ENCODE data around the gene FAM131C. TPM values are rescaled to one million over a fixed set of nuclear protein-coding genes. Genes with fewer than 3 reads are reported as not detected.

Gene FAM131C
- total and polyA plus RNA-seq, 8 donors = 0.35 to 0.37 TPM; not detected in 6

DNA sequence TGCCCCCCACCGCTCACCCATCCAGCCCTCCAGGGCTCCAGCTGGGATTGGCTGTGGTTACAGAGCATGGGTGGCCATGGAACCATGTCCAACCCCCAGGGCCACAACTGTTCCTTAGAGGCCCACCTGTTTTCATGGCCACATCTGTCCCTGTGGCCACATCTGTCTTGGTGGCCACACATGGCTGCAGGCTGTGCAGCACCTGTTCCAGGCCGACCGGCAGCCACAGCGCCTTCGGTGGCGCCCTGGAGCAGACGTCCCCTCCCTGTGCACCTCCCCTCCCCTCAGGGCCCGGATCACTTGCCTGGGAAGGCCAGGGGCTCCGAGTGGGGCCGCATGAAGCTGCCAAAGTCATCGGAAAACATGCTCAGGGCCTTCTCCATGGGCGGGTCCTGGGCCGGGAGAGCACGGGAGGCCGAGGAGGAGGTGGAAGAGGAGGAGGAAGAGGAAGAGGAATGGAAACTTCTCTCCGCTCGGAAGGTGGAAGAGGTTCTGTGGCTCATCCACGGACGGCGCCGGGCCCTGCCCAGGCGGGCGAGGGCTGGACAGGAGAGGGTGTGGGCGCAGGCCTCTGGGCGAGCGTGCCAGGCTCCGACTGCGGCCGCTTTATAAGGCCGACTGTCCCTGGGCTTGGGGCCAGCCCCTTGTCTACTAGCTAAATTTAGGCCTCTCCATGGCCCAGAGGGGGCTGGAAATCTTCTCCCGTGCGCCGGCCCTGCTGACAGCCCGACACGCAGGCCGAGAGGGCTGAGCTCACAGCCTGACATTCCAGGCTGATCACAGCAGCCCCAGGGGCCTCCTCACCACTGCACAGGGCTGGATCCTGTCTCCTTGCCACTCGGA lies 55.8 kb downstream of the FAM131C start, which contains the start of gene HSPB7:
Gene HSPB7, minus strand, starts transcription at position 583 of the 843 bp plus-strand sequence. Its CDS starts 80 bp downstream, at position 503.
- TF ChIP-seq POLR2AphosphoS5 (IDR thresholded peaks at IDR 0.05) = peak; percentile 51 to 86 (median 84)
- TF ChIP-seq, protein P1, sequence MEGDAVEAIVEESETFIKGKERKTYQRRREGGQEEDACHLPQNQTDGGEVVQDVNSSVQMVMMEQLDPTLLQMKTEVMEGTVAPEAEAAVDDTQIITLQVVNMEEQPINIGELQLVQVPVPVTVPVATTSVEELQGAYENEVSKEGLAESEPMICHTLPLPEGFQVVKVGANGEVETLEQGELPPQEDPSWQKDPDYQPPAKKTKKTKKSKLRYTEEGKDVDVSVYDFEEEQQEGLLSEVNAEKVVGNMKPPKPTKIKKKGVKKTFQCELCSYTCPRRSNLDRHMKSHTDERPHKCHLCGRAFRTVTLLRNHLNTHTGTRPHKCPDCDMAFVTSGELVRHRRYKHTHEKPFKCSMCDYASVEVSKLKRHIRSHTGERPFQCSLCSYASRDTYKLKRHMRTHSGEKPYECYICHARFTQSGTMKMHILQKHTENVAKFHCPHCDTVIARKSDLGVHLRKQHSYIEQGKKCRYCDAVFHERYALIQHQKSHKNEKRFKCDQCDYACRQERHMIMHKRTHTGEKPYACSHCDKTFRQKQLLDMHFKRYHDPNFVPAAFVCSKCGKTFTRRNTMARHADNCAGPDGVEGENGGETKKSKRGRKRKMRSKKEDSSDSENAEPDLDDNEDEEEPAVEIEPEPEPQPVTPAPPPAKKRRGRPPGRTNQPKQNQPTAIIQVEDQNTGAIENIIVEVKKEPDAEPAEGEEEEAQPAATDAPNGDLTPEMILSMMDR (IDR thresholded peaks at IDR 0.05) = no peak
- TF ChIP-seq POLR2A (IDR thresholded peaks at IDR 0.05) = no peak
- TF ChIP-seq EP300 (IDR thresholded peaks at IDR 0.05) = peak; percentile 58
- Histone ChIP-seq H3K36me3 (no peaks in the 10 kb centered on the region), H3K4me3 (peak within 1 kb of the TSS; percentile 18 to 44 (median 42)), H3K27me3 (no peaks in the 10 kb centered on the region), H3K4me1 (peaks cover 46 to 90% (median 64%) of the 10 kb centered on the region in 4 donors), H3K9me3 (no peaks in the 10 kb centered on the region), H3K27ac (peak within 1 kb of the TSS; percentile 63 to 91 (median 82))
- peak; percentile 81 to 92 for DNase-seq
- intact Hi-C loops (cut with DNase I; ENCODE audit: low total_unique reads) = no loop called here
- WGBS, 5 donors = 21 to 33% (median 26%) methylated on average over 24 to 37 of the region's 37 CpGs

GRCh38 chr1:16017076-16017460 lies 56.4 kb downstream of the FAM131C start:
- 67 to 87% (median 84%) methylated on average over 9 to 10 of the region's 10 CpGs for WGBS, 5 donors
- Histone ChIP-seq H3K9me3 (no peaks in the 10 kb centered on the region), H3K4me1 (peaks cover 52 to 94% (median 69%) of the 10 kb centered on the region in 4 donors), H3K27me3 (no peaks in the 10 kb centered on the region), H3K36me3 (no peaks in the 10 kb centered on the region), H3K4me3 (peak overlapping the region; percentile 18 to 44 (median 42)), H3K27ac (peak overlapping the region; percentile 63 to 91 (median 82))
- DNase-seq = no peak
- TF ChIP-seq, protein P1 (IDR thresholded peaks at IDR 0.05) = no peak
- no peak for TF ChIP-seq POLR2AphosphoS5 (IDR thresholded peaks at IDR 0.05)
- no peak for TF ChIP-seq POLR2A (IDR thresholded peaks at IDR 0.05)
- TF ChIP-seq EP300 (IDR thresholded peaks at IDR 0.05) = no peak
- intact Hi-C loops (cut with DNase I; ENCODE audit: low total_unique reads) = no loop called here

DNA sequence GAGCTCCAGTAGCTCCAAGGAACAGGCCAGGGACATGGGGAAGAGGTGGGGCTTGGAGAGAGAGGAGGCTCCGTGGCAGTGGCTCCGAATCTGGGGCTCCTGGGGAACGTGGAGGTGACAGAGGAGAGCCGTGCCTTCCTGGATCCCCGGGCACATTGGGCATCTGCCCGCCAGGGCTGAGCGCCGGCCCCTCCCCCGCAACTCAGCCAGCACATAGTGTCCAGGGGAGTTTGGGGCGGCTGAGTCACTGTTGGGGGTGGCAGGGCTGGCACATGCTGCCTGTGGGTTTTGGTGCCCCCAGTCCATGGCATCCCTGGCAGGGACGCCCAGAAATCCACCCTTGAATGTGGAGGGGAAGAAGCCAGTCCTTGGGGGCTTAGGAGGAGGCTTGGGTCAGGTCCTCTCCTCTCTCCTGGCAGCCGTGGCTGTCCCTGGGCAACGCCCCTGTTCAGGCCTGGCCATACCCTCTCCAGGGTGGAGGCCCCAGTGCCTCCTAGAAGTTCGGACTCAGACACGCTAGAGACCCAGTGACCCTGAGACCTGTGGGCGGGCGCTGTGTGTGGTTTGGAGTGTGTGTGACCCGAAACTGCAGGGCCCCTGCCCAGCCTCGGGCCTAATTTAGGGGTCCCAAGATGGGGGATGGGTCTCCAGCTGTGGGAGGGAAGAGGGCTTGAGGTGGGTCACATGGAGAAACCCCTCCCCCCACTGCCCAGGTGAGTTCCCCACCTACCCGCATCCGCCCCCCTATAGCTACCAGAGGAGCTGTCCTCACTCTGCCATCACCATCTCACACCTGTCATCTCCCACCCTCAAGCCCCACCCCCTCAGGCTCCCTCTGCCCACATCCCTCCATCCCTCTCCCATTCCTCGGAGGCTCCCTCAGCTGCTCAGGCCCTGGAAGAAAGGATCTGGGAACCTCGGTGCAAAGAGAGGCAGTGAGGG lies 57.2 kb downstream of the FAM131C start:
- peak overlapping the region in 4 of 5 donors; percentile 71 to 91 (median 84) for H3K27ac ChIP-seq
- no peaks in the 10 kb centered on the region for H3K36me3 ChIP-seq
- intact Hi-C loops (cut with DNase I; ENCODE audit: low total_unique reads) = no loop called here
- WGBS, 5 donors = 64 to 76% (median 74%) methylated on average over 19 to 23 of the region's 23 CpGs
- H3K27me3 ChIP-seq = no peaks in the 10 kb centered on the region
- H3K4me1 ChIP-seq = peaks cover 54 to 87% (median 67%) of the 10 kb centered on the region in 4 donors
- TF ChIP-seq POLR2AphosphoS5 (IDR thresholded peaks at IDR 0.05) (peak in 2 of 3 donors; percentile 44 to 59), EP300 (IDR thresholded peaks at IDR 0.05) (peak; percentile 87)
- TF ChIP-seq, protein P1 (IDR thresholded peaks at IDR 0.05) = no peak
- peak overlapping the region in 3 of 4 donors; percentile 41 to 44 (median 44) for H3K4me3 ChIP-seq
- DNase-seq = no peak
- H3K9me3 ChIP-seq = no peaks in the 10 kb centered on the region

GRCh38 chr1:16015491-16015890 lies 58.0 kb downstream of the FAM131C start:
- H3K4me3 ChIP-seq = peak overlapping the region in 3 of 4 donors; percentile 41 to 44 (median 44)
- no peak for TF ChIP-seq POLR2A (IDR thresholded peaks at IDR 0.05)
- TF ChIP-seq EP300 (IDR thresholded peaks at IDR 0.05) = no peak
- no peak for TF ChIP-seq POLR2AphosphoS5 (IDR thresholded peaks at IDR 0.05)
- TF ChIP-seq, protein P1 (IDR thresholded peaks at IDR 0.05) = no peak
- H3K9me3 ChIP-seq = no peaks in the 10 kb centered on the region
- H3K4me1 ChIP-seq = peaks cover 54 to 83% (median 67%) of the 10 kb centered on the region in 4 donors
- WGBS, 5 donors = 90 to 97% (median 94%) methylated on average over 23 to 25 of the region's 25 CpGs
- no peak for DNase-seq
- H3K27me3 ChIP-seq = no peaks in the 10 kb centered on the region
- H3K27ac ChIP-seq = peak overlapping the region in 4 of 5 donors; percentile 71 to 91 (median 84)
- intact Hi-C loops (cut with DNase I; ENCODE audit: low total_unique reads) = no loop called here
- no peaks in the 10 kb centered on the region for H3K36me3 ChIP-seq

Measured in stomach (tissue), 9 donors.